NCI-H187 (cell line): Measurements from ENCODE around the gene ZNRD2.
"Not testable (repeated sequence)": the region's sequence is repeated elsewhere in the genome, so short reads cannot be mapped to it uniquely, and the experiment has no call there.

Experiments
- DNase-seq, 2 experiments: peaks; one replicate each; lab custom pipeline; 2025; lab: John Stamatoyannopoulos, UW

Gene ZNRD2

GRCh38 chr11:65555693-65556231 is 14.5 kb upstream of the ZNRD2 start:
- DNase-seq = no peak

DNA sequence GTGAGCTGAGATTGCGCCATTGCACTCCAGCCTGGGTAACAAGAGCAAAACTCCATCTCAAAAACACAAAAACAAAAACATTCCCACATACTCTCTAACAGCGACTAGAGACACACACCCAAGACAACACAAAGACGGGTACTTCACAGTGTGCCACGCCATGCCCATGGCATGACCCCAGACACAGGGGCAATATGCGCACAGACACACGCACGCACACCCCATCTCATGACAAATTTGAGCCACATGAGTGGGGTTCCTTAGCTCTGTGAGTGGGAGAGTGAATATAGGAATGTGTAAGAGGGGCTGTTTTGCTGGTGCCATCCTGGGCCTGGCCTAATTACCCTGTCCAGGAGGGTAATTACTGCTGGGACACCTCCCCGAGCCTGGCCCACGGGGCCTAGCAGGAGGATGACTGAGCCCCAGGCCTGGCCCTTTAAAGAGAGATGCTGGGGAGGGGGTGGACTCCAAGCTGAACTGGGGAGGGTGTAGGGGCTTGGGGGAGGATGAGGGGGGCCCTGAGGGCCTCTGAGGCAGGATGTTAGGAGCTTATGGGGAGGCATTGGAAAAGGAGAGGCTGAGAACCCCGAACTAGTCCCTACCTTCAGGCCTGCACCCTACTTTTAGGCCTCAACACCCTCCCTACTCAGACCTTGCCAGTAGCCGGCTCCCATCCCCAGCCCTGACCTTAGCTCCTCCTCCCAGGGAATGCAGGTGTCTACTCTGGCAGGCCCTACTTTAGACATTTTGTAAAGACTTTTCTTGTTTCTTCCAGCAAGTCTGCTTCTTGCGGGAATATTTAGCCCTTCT is 13.6 kb upstream of the ZNRD2 start:
- DNase-seq = no peak

GRCh38 chr11:65557280-65558001 is 12.8 kb upstream of the ZNRD2 start:
- DNase-seq = no peak

- peak; percentile 8 to 31 for DNase-seq
Observed at GRCh38 chr11:65558002-65558929, 12.0 kb upstream of the ZNRD2 start, which contains the start of gene LTBP3. TSS of gene LTBP3 (minus strand) at chr11:65558359. CDS start at chr11:65557959, 400 bp downstream.

DNA sequence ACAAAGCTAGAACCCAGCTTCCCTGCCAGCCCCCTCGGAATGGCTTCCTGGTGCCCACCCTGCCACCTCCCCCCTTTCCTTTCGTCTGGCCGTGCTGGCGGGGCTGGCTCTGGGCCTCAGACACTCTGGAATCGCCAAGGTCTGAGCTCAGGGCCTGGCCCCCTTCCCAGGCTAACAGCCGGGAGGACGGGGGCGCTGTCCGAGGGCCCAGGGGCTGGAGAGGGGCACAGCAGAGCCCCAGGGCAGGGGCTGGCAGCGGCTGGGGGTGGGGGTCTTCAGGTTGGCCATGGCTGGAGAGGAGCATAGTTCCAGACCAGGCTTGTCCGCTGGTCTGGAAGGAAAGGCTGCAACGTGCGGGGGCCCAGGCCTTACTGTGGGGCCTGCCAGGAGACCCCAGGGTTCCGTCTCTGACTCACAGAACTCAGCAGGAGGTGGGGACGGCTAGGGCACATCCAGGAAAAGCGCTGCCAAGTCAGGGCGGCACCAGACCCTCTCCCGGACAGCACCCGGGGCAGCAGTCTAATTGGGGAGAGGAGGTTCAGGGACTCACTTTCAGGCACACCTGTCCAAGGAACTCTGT is 11.3 kb upstream of the ZNRD2 start:
- DNase-seq = no peak

GRCh38 chr11:65559535-65559934 is 10.7 kb upstream of the ZNRD2 start:
- no peak for DNase-seq

GRCh38 chr11:65559951-65560537 is 10.2 kb upstream of the ZNRD2 start:
- no peak for DNase-seq

- no peak for DNase-seq
Observed at GRCh38 chr11:65560555-65561418, 9.5 kb upstream of the ZNRD2 start.

DNA sequence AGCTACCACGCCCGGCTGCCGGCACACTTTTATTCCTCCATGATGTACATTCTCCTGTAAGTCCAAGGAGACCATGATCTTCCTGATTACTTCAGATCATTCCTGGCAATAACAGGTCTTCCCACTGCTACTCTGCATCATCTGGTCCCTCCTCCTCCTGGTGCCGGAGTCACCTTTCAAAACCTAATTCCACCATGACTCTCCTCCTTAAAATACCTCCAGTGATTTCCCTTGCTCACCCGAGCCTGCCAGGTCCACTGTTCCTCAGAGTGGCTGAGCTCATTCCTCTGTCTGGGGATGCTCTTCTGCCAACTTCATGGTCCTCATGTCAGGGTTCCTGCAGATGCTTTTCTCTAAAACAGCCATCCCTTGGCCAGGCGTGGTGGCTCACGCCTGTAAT is 8.3 kb upstream of the ZNRD2 start:
- DNase-seq = no peak

DNA sequence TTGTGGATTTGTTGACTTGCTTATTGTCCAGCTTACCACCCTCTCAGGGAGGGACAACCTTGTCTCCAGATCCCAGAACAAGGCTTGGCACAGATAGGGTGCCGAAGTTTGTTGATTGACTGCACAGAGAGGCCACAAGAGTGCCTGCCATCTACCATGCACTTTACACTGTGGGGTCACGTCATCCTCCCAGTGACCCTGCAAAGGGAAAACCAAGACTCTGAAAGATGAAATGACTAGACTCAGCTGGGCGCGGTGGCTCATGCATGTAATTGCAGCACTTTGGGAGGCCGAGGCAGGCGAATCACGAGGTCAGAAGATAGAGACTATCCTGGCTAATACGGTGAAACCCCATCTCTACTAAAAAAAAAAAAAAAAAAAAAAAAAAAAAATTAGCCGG is 7.5 kb upstream of the ZNRD2 start:
- DNase-seq = no peak

- DNase-seq = no peak
Observed at GRCh38 chr11:65563601-65564000, 6.7 kb upstream of the ZNRD2 start.

GRCh38 chr11:65564879-65565559 is 5.3 kb upstream of the ZNRD2 start:
- not testable (repeated sequence) for DNase-seq

DNA sequence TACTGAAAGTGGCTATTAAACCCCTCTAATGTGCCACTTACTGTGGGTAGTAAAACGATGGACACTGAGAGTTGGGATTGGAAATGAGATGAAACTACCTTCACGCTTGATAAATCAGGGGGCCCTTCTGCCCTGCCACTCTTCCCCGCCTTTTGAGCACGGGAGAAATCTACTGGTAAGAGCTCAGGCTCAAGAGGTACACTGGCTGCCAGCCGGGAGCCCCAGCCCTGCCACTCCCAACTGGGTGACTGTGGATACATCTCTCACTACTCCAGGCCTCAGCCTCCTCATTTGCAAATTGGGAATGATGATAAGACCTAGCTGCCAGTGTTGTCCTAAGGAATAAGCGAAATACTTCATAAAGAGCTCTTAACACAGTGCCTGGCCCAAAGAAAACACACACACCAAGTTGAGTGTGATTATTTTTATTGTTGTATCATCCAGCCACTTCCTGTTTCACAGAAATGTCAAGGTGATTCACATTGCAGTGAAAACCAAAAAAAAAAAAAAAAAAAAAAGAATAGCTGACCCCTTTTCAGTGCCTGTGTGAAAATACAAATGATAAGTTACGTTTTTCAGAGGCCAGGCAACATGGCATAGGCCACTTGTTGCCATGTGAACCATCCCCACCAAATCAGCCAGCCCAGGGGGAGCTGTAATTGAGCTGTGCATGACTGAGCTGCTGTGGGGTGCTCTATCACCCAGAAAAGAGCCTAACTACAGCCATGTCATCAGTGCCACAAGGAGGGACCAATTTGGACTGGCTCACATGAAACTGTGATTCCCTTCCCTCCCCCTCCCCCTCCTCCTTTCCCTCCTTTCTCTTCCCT is 4.4 kb upstream of the ZNRD2 start:
- peak; percentile 22 to 59 for DNase-seq

GRCh38 chr11:65569164-65569972 is 909 bp upstream of the ZNRD2 start:
- DNase-seq = no peak

- DNase-seq = no peak
Observed at GRCh38 chr11:65571420-65571819, 1.1 kb downstream of the ZNRD2 start.

DNA sequence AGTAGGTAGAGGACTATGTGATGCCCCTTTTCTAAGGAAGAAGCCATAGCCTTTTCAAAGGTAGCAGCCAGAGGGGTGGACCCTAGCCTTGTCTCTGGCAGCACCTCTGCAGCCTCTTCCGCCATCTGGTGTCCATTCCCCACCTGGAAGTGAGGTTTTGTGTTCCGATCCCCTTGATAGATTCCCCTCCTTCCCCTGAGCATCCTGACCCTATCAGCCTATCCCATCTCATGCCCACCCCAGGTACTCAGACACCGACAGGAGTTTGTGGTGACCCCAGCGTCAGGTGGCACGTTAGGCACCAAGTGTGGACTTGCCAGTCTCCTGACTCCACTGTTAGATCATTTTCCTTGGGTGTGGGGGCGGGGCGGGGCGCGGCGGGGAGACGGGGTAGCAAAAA is 1.7 kb downstream of the ZNRD2 start:
- no peak for DNase-seq

GRCh38 chr11:65572356-65573051 is 2.2 kb downstream of the ZNRD2 start, which contains the start of gene FAM89B:
TSS of gene FAM89B (plus strand) at chr11:65572538. CDS start at chr11:65572670, 132 bp downstream.
- peak in 1 of 2 experiments; percentile 31 for DNase-seq
